GM13976 (cell line): ENCODE data around the gene MAPK14.
"Not testable (repeated sequence)": the region's sequence is repeated elsewhere in the genome, so short reads cannot be mapped to it uniquely, and the experiment has no call there.

ENCODE experiments used
- DNase-seq: peaks from one replicate; pipeline ENCODE4 v3.0.0; 2012; ENCODE audit warnings: low spot score
- CTCF ChIP-seq: IDR thresholded peaks from 2 replicates; pipeline ENCODE4 v1.5.1; 2012; ENCODE audit warnings: borderline replicate concordance, mild to moderate bottlenecking; ENCODE audit not compliant: insufficient read depth; ENCODE audit errors: extremely low read depth, missing control alignments, control extremely low read depth
- in situ Hi-C: fragments of 300-500 bp; cut with MboI; formaldehyde crosslinking; loops from one replicate; pipeline ENCODE4 v1.12.0; 2022; ENCODE audit warnings: low sequenced_read_pairs, mixed read lengths, inconsistent platforms; ENCODE audit not compliant: unreplicated experiment

Gene MAPK14

GRCh38 chr6:36027501-36028087 is at the start of gene MAPK14:
Gene MAPK14 (plus strand): TSS chr6:36027808. CDS start chr6:36028158, 350 bp downstream.
- peak; percentile 98 for DNase-seq
- in situ Hi-C loops, result loop anchor here (5.0 to 10.0 kb wide), 2 partner anchors 70 to 177 kb away; no protein-coding TSS in a partner anchor
- peak; percentile 96 for TF ChIP-seq CTCF

- DNase-seq, in situ Hi-C loops: not testable (repeated sequence)
Measured at GRCh38 chr6:35980126-35980525, 47.5 kb upstream of the MAPK14 start.

- no peak for DNase-seq
- in situ Hi-C loops, result no loop called here
- TF ChIP-seq CTCF, result no peak
Measured at GRCh38 chr6:35980991-35981645, 46.5 kb upstream of the MAPK14 start.

DNA sequence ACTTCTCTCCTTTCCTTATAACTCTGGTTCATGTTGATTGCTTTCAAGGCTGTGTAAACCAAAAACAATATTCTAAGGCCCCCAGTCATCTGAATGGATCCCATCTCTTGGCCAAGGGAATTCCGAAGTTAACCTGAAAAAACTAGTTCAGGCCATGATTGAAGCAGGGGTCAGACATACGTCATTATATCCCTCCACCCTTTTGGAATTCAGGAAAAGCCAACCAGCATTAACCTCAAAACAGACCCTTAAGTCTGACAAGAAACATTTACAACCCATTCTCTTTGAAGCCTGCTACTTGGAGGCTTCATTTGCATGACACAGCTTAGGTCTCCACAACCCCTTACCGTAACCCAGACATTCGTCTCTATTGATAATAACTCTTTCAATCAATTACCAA is 42.9 kb upstream of the MAPK14 start:
- no peak for DNase-seq
- TF ChIP-seq CTCF, result no peak
- in situ Hi-C loops, result no loop called here

DNA sequence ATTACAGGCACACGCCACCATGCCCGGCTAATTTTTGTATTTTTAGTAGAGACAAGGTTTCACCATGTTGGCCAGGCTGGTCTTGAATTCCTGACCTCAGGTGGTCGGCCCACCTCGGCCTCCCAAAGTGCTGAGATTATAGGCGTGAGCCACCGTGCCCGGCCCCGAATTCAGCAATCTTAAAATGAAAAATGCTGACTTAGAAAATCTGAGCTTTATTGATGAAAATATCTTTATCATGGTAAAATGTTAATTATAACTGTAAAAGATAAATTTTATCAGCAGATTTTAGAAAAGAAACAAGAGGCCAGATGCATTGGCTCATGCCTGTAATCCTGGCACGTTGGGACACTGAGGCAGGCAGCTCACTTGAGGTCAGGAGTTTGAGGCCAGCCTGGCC is 39.6 kb upstream of the MAPK14 start:
- in situ Hi-C loops, DNase-seq: not testable (repeated sequence)

DNA sequence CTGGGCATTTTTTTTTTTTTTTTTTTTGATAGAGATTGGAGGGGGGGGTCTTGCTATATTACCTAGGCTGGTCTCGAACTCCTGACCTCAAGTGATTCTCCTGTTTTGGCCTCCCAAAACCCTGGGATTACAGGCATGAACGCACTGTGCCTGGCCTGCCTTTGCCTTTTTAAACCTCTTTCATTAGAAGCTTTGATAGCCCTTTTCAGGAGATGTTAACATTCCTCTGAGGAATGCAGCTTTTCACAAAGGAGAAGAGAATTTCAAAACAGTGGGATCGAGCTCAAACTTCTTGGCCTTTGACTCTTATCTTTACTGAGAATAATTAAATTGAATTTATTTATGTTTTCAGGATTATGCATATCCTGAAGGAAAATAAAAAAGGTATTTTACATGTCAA is 34.5 kb upstream of the MAPK14 start:
- DNase-seq, result no peak
- no peak for TF ChIP-seq CTCF
- in situ Hi-C loops, result no loop called here

DNA sequence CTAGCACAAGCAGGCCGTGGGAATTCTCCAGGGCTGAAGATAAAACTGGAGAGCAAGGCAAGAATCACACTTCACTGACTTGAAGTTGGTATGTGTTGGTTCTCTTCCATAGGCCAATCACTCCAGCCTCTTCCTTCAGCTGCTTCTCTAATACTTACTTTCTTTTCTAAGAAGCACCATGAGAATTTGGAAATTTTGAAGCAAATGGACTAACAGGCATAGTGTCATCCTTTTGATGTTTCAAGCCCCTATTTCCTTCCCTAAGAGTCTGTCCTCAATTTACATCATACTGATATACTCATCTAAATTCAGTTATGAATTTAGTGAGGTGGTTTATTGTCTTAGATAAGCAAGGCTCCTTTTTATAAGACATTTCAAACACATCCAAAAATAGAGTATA is 27.2 kb upstream of the MAPK14 start:
- in situ Hi-C loops, result no loop called here
- no peak for TF ChIP-seq CTCF
- DNase-seq, result no peak
